GM18951 (cell line): ENCODE measurements around the gene TEFM.
"Not testable (repeated sequence)": the region's sequence is repeated elsewhere in the genome, so short reads cannot be mapped to it uniquely, and the experiment has no call there.

Experiments
- POLR2A ChIP-seq: IDR thresholded peaks from 4 replicates; pipeline ENCODE4 v1.6.1; 2011; ENCODE audit warnings: mild to moderate bottlenecking; ENCODE audit not compliant: insufficient read length, insufficient read depth; ENCODE audit errors: extremely low read depth
- in situ Hi-C: fragments of 300-500 bp; cut with MboI; formaldehyde crosslinking; loops from one replicate; pipeline ENCODE4 v1.12.0; 2022; ENCODE audit warnings: low sequenced_read_pairs, mixed read lengths, inconsistent platforms; ENCODE audit not compliant: unreplicated experiment

TEFM gene

GRCh38 chr17:30929081-30929633, 23.1 kb upstream of the TEFM start:
- no peak for TF ChIP-seq POLR2A
- in situ Hi-C loops: no loop called here

- in situ Hi-C loops: no loop called here
- no peak for TF ChIP-seq POLR2A
Observed at GRCh38 chr17:30928584-30928983, 22.5 kb upstream of the TEFM start.

GRCh38 chr17:30927756-30928155, 21.7 kb upstream of the TEFM start:
- TF ChIP-seq POLR2A: no peak
- in situ Hi-C loops: no loop called here

- TF ChIP-seq POLR2A: no peak
Observed at GRCh38 chr17:30926516-30926915, 20.5 kb upstream of the TEFM start.

GRCh38 chr17:30924341-30924740, 18.3 kb upstream of the TEFM start:
- TF ChIP-seq POLR2A: no peak
- in situ Hi-C loops: no loop called here

More at GRCh38 chr17:30926516-30926915, 20.5 kb upstream of the TEFM start:
- in situ Hi-C loops: no loop called here

- in situ Hi-C loops: no loop called here
- no peak for TF ChIP-seq POLR2A
Observed at GRCh38 chr17:30922235-30923030, 16.4 kb upstream of the TEFM start.

- in situ Hi-C loops: no loop called here
- TF ChIP-seq POLR2A: no peak
Observed at GRCh38 chr17:30921544-30922196, 15.6 kb upstream of the TEFM start, which contains the start of gene ADAP2. Gene ADAP2, plus strand, starts transcription at chr17:30921945. Its CDS starts 70 bp downstream, at chr17:30922015.

- in situ Hi-C loops: no loop called here
- no peak for TF ChIP-seq POLR2A
Observed at GRCh38 chr17:30920683-30921543, 14.9 kb upstream of the TEFM start.

- in situ Hi-C loops: no loop called here
- no peak for TF ChIP-seq POLR2A
Observed at GRCh38 chr17:30920282-30920681, 14.2 kb upstream of the TEFM start.

- no peak for TF ChIP-seq POLR2A
- in situ Hi-C loops: no loop called here
Observed at GRCh38 chr17:30917050-30917449, 11.0 kb upstream of the TEFM start.

GRCh38 chr17:30915833-30916611, 10.0 kb upstream of the TEFM start:
- TF ChIP-seq POLR2A: no peak
- in situ Hi-C loops: no loop called here

GRCh38 chr17:30913955-30914354, 7.9 kb upstream of the TEFM start:
- TF ChIP-seq POLR2A: no peak
- in situ Hi-C loops: no loop called here

GRCh38 chr17:30910151-30910550, 4.1 kb upstream of the TEFM start:
- in situ Hi-C loops: not testable (repeated sequence)
